ENCODE results near the gene LRIT3. TPM values are rescaled to one million over a fixed set of nuclear protein-coding genes. Genes with fewer than 3 reads are reported as not detected.

Gene LRIT3
- total RNA-seq = under 1 TPM in 1 of 4 donors, not detected in 3; 0.62 TPM

GRCh38 chr4:109847896-109848442 lies at the start of gene LRIT3:
Gene LRIT3 (plus strand): TSS chr4:109848107. CDS start chr4:109848202, 95 bp downstream.
- H3K27me3 ChIP-seq = no peaks in the 10 kb centered on the region
- no peak for ATAC-seq
- 60 to 84% methylated on average over 5 of the region's 5 CpGs for WGBS, 2 donors (ENCODE audit: low coverage in 1 of 2)
- TF ChIP-seq POLR2A (IDR thresholded peaks at IDR 0.05) (no peak), EP300 (IDR thresholded peaks at IDR 0.05) (no peak), POLR2AphosphoS5 (IDR thresholded peaks at IDR 0.05) (no peak), CTCF (IDR thresholded peaks at IDR 0.05) (no peak)
- peaks cover 0 to 2% of the 10 kb centered on the region in 2 donors for H3K36me3 ChIP-seq
- no peaks in the 10 kb centered on the region for H3K4me1 ChIP-seq
- no peak within 1 kb of the TSS for H3K4me3 ChIP-seq
- H3K9me3 ChIP-seq = no peaks in the 10 kb centered on the region
- H3K27ac ChIP-seq = no peak within 1 kb of the TSS

- ATAC-seq = no peak
- no peak overlapping the region for H3K27ac ChIP-seq
- H3K4me1 ChIP-seq = no peaks in the 10 kb centered on the region
- TF ChIP-seq POLR2AphosphoS5 (IDR thresholded peaks at IDR 0.05) (no peak), CTCF (IDR thresholded peaks at IDR 0.05) (no peak), POLR2A (IDR thresholded peaks at IDR 0.05) (no peak), EP300 (IDR thresholded peaks at IDR 0.05) (no peak)
- H3K36me3 ChIP-seq = no peaks in the 10 kb centered on the region
- H3K27me3 ChIP-seq = peaks cover 9% of the 10 kb centered on the region
- H3K4me3 ChIP-seq = no peak overlapping the region
- H3K9me3 ChIP-seq = peaks cover 0 to 23% (median 0%) of the 10 kb centered on the region in 3 donors
Observed at GRCh38 chr4:109798866-109799265, 49.0 kb upstream of the LRIT3 start.

- Histone ChIP-seq H3K27me3 (peaks cover 4% of the 10 kb centered on the region), H3K27ac (no peak overlapping the region), H3K4me3 (peak overlapping the region in 1 of 2 donors; percentile 27), H3K36me3 (no peaks in the 10 kb centered on the region), H3K4me1 (no peaks in the 10 kb centered on the region), H3K9me3 (peaks cover 0 to 6% (median 0%) of the 10 kb centered on the region in 3 donors)
- 42 to 50% methylated on average over 4 of the region's 4 CpGs for WGBS, 2 donors (ENCODE audit: low coverage in 1 of 2)
- ATAC-seq = no peak
- TF ChIP-seq POLR2A (IDR thresholded peaks at IDR 0.05) (no peak), CTCF (IDR thresholded peaks at IDR 0.05) (no peak), POLR2AphosphoS5 (IDR thresholded peaks at IDR 0.05) (no peak), EP300 (IDR thresholded peaks at IDR 0.05) (no peak)
Observed at GRCh38 chr4:109801099-109801789, 46.7 kb upstream of the LRIT3 start.

- H3K27me3 ChIP-seq = peaks cover 4% of the 10 kb centered on the region
- H3K27ac ChIP-seq = peak within 1 kb of the TSS in 1 of 4 donors; percentile 21
- no peaks in the 10 kb centered on the region for H3K36me3 ChIP-seq
- WGBS, 2 donors (ENCODE audit: low coverage in 1 of 2) = 44 to 46% methylated on average over 2 of the region's 2 CpGs
- ATAC-seq = no peak
- peak within 1 kb of the TSS in 1 of 2 donors; percentile 27 for H3K4me3 ChIP-seq
- no peak for TF ChIP-seq EP300 (IDR thresholded peaks at IDR 0.05)
- TF ChIP-seq POLR2AphosphoS5 (IDR thresholded peaks at IDR 0.05) = no peak
- no peak for TF ChIP-seq POLR2A (IDR thresholded peaks at IDR 0.05)
- no peak for TF ChIP-seq CTCF (IDR thresholded peaks at IDR 0.05)
- no peaks in the 10 kb centered on the region for H3K9me3 ChIP-seq
- no peaks in the 10 kb centered on the region for H3K4me1 ChIP-seq
Observed at GRCh38 chr4:109801895-109802319, 46.0 kb upstream of the LRIT3 start, which contains the start of gene CFI. Gene CFI (minus strand): TSS chr4:109801999. CDS start chr4:109801971, 28 bp downstream.

All from gastroesophageal sphincter (tissue), 4 donors.